Adrenal gland (tissue), 5 donors: ENCODE measurements around the gene MEIS3.

Source experiments
- CTCF ChIP-seq, 6 experiments: fragments of 450-650 bp in 4 of 6; fragments of 200-600 bp in 2 of 6; sonication (generic) in 1 of 6; IDR thresholded peaks; 1 replicate in 5 of 6; 2 replicates in 1 of 6; pipeline versions ENCODE4 v1.5.1 to v1.8.0; 2016 to 2021; ENCODE audit warnings: antibody characterized with exemption in 6 of 6, mild to moderate bottlenecking in 2 of 6, moderate library complexity in 1 of 6
- POLR2A ChIP-seq, 2 donors: fragments of 450-650 bp; IDR thresholded peaks; one replicate each; pipeline ENCODE4 v1.6.1; 2017; ENCODE audit warnings: antibody characterized with exemption in 2 of 2, mild to moderate bottlenecking in 2 of 2, moderate library complexity in 1 of 2
- donor health status: DM: no; HTN: no; CAD: no.

DNA sequence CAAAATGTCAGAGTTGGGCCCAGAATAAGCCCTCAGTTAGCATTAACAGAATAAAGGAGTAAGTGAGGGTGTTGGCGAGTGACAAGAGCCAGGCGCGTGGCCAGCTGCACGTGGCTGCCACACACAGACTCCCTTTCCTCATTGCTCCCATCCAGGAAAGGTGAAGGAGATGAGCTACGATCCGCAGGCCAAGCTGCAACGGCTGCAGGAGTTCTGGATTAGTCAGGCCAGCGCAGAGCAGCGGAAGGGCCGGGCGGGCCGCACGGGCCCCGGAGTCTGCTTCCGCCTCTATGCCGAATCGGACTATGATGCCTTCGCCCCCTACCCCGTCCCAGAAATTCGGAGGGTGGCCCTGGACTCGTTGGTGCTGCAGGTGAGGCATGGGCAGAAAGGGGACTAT lies 57.0 kb downstream of the MEIS3 start:
- TF ChIP-seq POLR2A (IDR thresholded peaks at IDR 0.05) = no peak
- TF ChIP-seq CTCF (IDR thresholded peaks at IDR 0.05) = no peak
